Panc1 (cell line): Measurements from ENCODE around the gene SLC6A8.

Experiments
- TCF7L2 ChIP-seq: IDR thresholded peaks from 2 replicates; pipeline ENCODE4 v1.6.1; 2011; ENCODE audit warnings: mild to moderate bottlenecking, low read depth, low read length, inconsistent platforms
- TF ChIP-seq, protein P1 (sequence below): fragments of 450-650 bp; IDR thresholded peaks from 2 replicates; pipeline ENCODE4 v1.5.1; 2017; ENCODE audit warnings: mild to moderate bottlenecking

DNA sequence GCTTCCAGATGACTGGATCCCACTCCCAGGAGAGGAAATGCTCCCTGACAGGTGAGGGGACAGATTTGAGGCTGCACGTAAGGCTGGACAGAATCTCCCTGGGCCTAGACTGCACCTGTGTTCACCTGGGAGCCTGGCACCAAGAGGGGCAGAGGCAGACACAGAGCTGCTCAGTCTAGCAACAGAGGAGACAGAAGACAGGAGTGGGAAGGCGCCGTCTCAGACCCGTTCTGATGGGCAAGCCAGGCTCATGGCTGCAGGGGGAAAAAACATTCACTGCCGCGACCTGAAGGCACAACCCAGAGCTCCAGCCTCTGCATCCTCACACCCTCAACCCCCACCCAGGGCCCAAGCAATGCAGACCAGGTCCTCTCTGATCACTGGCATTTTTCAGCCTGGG, 19.7 kb downstream of the SLC6A8 start:
- TF ChIP-seq, protein P1, sequence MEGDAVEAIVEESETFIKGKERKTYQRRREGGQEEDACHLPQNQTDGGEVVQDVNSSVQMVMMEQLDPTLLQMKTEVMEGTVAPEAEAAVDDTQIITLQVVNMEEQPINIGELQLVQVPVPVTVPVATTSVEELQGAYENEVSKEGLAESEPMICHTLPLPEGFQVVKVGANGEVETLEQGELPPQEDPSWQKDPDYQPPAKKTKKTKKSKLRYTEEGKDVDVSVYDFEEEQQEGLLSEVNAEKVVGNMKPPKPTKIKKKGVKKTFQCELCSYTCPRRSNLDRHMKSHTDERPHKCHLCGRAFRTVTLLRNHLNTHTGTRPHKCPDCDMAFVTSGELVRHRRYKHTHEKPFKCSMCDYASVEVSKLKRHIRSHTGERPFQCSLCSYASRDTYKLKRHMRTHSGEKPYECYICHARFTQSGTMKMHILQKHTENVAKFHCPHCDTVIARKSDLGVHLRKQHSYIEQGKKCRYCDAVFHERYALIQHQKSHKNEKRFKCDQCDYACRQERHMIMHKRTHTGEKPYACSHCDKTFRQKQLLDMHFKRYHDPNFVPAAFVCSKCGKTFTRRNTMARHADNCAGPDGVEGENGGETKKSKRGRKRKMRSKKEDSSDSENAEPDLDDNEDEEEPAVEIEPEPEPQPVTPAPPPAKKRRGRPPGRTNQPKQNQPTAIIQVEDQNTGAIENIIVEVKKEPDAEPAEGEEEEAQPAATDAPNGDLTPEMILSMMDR, result no peak
- TF ChIP-seq TCF7L2, result no peak
